Right lobe of liver (tissue), 6 donors: ENCODE measurements around the gene CNBP. TPM values are rescaled to one million over a fixed set of nuclear protein-coding genes. Genes with fewer than 3 reads are reported as not detected.

Experiments
- ATAC-seq, 4 donors: fragments of 200-7000 bp; cut with Tn5 transposase; one replicate each; pipeline ENCODE4 v1.9.1; 2020; ENCODE audit warnings: mild to moderate bottlenecking in 4 of 4, moderate library complexity in 4 of 4
- DNase-seq, 3 donors: peaks; one replicate each; pipeline ENCODE4 v3.0.0-alpha.2; 2020
- H3K27ac ChIP-seq, 3 donors: fragments of 200-600 bp; one replicate each; pipeline ENCODE4 v1.8.0; 2022
- H3K27me3 ChIP-seq, 2 donors: fragments of 200-600 bp; one replicate each; pipeline ENCODE4 v1.8.0; 2022
- H3K36me3 ChIP-seq, 4 donors: fragments of 200-600 bp; sonication (generic) in 1 of 4; one replicate each; pipeline versions ENCODE4 v1.5.1 to v1.8.0; 2017 to 2022; ENCODE audit warnings: control low read depth in 1 of 4
- H3K4me1 ChIP-seq, 4 donors: fragments of 200-600 bp; sonication (generic) in 1 of 4; one replicate each; pipeline versions ENCODE4 v1.5.1 to v1.8.0; 2017 to 2022; ENCODE audit warnings: control low read depth in 1 of 4
- H3K4me3 ChIP-seq, 3 donors: fragments of 200-600 bp; one replicate each; pipeline ENCODE4 v1.8.0; 2022
- H3K9me3 ChIP-seq, 4 donors: fragments of 200-600 bp; sonication (generic) in 1 of 4; one replicate each; pipeline versions ENCODE4 v1.5.1 to v1.8.0; 2017 to 2022; ENCODE audit warnings: control low read depth in 1 of 4
- POLR2A ChIP-seq: fragments of 450-650 bp; IDR thresholded peaks from one replicate; pipeline ENCODE4 v1.6.1; 2017; ENCODE audit warnings: antibody characterized with exemption, mild to moderate bottlenecking
- WGBS: methylation state at CpG from one replicate; pipeline ENCODE4 v1.1.6; 2018; ENCODE audit warnings: low coverage, low lambda C conversion rate; ENCODE audit not compliant: insufficient coverage; ENCODE audit errors: missing lambda C conversion rate; 5-methylcytosine and 5-hydroxymethylcytosine counted together
- intact Hi-C, 2 donors: fragments of 100-400 bp; cut with DNase I; formaldehyde crosslinking; loops; one replicate each; pipeline versions ENCODE4 v1.11.2 to v1.14.1; 2022
- total RNA-seq, 6 experiments: library from RNA; depleted of rRNA in 2 of 6; stranded (reverse); fragments of >200 nt in 2 of 6; fragmentation: NEBNext Ultra II Directional in 3 of 6; extraction: Animal tissue kit (Norgen Biotek cat#: 25700) in 3 of 6; gene quantifications; one replicate each; pipeline versions ENCODE4 v1.1.0 to v1.2.4, GENCODE V29; 2016 to 2023
- TF ChIP-seq, protein P1 (sequence below), 4 donors: fragments of 200-600 bp in 3 of 4; fragments of 450-650 bp in 1 of 4; IDR thresholded peaks; one replicate each; pipeline versions ENCODE4 v1.5.1 to v1.8.0; 2016 to 2022; ENCODE audit warnings: antibody characterized with exemption in 4 of 4, mild to moderate bottlenecking in 2 of 4
- donor health status: DM: no; HTN: yes; CAD: no.
- donor health status: DM: no; HTN: no; CAD: no.
- donor health status: DM: no; HTN: no; CAD: no.
- donor health status: DM: no; HTN: yes; CAD: no.
- donor health status: DM: no; HTN: yes; CAD: no.

CNBP gene
- total RNA-seq, 6 experiments from 2014 or later, result 164 to 222 (median 215) TPM

DNA sequence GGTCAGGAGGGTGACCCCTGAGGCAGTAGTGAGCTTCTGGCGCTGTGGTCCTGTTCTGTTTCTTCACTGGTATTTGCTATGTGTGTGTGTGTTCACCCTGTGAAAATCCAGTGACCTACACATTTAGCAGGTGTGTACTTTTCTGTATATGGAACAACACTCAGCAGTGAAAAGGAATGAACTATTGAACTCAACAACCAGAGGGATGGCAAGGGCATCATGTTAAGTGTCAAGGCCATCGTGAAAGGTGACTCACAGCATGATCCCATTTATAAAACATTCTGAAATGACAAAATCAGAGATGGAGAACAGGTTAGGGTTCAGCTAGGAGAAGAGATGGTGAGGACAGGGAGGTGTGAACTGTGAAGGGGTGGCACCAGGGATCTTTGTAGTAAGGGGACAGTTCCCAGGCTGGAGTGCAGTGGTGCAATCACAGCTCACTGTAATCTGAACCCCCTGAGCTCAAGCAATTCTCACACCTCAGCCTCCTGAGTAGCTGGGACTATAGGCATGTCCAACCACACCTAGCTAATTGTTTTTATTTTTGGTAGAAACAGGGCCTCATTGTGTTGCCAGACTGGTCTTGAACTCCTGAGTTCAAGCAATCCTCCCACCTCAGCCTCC, 52.1 kb downstream of the CNBP start:
- H3K27ac ChIP-seq, result no peak overlapping the region
- H3K9me3 ChIP-seq, result no peaks in the 10 kb centered on the region
- DNase-seq (no peak), ATAC-seq (peak in 3 of 4 donors; percentile 20 to 84 (median 38))
- peaks cover 0 to 10% (median 0%) of the 10 kb centered on the region in 4 donors for H3K4me1 ChIP-seq
- no peak overlapping the region for H3K4me3 ChIP-seq
- peaks cover 0 to 61% (median 33%) of the 10 kb centered on the region in 4 donors for H3K36me3 ChIP-seq
- no peaks in the 10 kb centered on the region for H3K27me3 ChIP-seq
- WGBS, result 21% methylated on average over 1 of the region's 2 CpGs
- TF ChIP-seq, protein P1, sequence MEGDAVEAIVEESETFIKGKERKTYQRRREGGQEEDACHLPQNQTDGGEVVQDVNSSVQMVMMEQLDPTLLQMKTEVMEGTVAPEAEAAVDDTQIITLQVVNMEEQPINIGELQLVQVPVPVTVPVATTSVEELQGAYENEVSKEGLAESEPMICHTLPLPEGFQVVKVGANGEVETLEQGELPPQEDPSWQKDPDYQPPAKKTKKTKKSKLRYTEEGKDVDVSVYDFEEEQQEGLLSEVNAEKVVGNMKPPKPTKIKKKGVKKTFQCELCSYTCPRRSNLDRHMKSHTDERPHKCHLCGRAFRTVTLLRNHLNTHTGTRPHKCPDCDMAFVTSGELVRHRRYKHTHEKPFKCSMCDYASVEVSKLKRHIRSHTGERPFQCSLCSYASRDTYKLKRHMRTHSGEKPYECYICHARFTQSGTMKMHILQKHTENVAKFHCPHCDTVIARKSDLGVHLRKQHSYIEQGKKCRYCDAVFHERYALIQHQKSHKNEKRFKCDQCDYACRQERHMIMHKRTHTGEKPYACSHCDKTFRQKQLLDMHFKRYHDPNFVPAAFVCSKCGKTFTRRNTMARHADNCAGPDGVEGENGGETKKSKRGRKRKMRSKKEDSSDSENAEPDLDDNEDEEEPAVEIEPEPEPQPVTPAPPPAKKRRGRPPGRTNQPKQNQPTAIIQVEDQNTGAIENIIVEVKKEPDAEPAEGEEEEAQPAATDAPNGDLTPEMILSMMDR (IDR thresholded peaks at IDR 0.05), result no peak
- no peak for TF ChIP-seq POLR2A
- intact Hi-C loops, result no loop called here

DNA sequence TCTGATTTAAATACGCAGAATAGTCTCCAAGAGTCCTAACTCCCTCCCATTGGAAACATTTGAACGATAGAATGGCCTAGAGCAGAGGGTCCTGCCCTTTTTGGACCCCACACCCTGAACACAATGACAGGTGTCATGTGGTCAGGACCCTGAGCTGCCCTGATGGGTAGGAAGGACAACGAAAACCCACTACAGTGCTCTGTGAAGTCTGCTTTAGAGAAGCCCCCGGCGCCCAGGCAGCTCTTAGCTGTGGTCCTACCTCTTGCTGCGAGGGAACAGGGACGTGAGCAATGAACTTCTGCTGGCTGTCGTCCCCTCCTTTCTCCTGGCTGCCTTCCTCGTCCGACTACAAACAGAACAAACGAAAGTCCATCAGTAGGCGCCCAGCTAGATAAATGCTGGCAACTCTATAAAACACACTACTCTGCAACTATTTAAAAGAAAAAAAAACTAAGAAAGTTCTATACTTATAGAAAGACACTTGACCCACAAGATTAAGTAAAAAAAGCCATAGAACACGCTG, 53.3 kb downstream of the CNBP start:
- intact Hi-C loops, result no loop called here
- Histone ChIP-seq H3K4me3 (no peak overlapping the region), H3K9me3 (no peaks in the 10 kb centered on the region), H3K27me3 (no peaks in the 10 kb centered on the region), H3K4me1 (peaks cover 0 to 10% (median 0%) of the 10 kb centered on the region in 4 donors), H3K27ac (no peak overlapping the region), H3K36me3 (peaks cover 0 to 53% (median 29%) of the 10 kb centered on the region in 4 donors)
- TF ChIP-seq POLR2A, result no peak
- TF ChIP-seq, protein P1 (IDR thresholded peaks at IDR 0.05), result no peak
- ATAC-seq (peak in 3 of 4 donors; percentile 27 to 81 (median 49)), DNase-seq (peak in 1 of 3 donors; percentile 63)
- 35% methylated on average over 8 of the region's 13 CpGs for WGBS

DNA sequence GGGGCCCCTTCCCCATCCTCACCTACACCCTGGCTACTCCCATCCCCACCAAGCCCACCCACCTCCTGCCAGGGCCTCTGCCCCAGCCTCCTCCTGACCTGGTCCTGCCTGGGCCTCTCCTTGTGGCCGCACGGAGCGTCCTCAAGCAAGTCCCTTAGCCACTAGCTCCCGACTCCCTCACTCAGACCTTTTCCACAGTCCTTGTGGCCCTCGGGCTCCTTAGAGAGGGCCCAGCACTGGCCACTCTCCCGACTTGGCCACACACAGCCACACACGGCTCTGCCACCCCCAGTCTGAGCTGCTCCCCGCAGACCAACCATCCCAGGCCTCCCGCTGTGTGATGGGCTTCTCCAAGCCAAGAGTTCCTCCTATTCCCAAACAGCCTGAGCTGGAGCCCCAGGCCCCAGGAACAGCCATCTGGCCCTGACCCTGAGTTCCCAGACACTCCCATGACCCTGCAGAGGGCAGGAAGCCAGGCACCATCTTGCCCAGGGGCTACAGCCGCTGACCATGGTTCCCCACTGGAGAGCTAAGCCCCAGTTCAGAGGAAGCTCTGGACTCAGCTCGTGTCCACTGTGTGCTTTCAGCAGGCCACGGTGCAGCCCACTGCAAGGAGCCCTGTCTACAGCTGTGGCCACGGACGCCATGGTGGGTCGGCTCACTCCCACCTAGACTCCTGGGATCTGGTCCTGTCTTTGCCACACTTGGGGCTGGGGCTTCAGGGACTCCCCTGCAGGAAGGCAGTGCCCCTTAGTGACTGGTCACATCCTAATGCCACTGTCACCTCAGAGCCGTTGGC, 55.1 kb downstream of the CNBP start:
- no peaks in the 10 kb centered on the region for H3K27me3 ChIP-seq
- WGBS, result 100% methylated on average over 4 of the region's 16 CpGs
- H3K4me1 ChIP-seq, result peaks cover 0 to 14% (median 3%) of the 10 kb centered on the region in 4 donors
- H3K4me3 ChIP-seq, result no peak overlapping the region
- TF ChIP-seq, protein P1 (IDR thresholded peaks at IDR 0.05), result no peak
- TF ChIP-seq POLR2A, result no peak
- peaks cover 0 to 39% (median 20%) of the 10 kb centered on the region in 4 donors for H3K36me3 ChIP-seq
- DNase-seq (no peak), ATAC-seq (no peak)
- H3K9me3 ChIP-seq, result no peaks in the 10 kb centered on the region
- H3K27ac ChIP-seq, result no peak overlapping the region
- intact Hi-C loops, result no loop called here

DNA sequence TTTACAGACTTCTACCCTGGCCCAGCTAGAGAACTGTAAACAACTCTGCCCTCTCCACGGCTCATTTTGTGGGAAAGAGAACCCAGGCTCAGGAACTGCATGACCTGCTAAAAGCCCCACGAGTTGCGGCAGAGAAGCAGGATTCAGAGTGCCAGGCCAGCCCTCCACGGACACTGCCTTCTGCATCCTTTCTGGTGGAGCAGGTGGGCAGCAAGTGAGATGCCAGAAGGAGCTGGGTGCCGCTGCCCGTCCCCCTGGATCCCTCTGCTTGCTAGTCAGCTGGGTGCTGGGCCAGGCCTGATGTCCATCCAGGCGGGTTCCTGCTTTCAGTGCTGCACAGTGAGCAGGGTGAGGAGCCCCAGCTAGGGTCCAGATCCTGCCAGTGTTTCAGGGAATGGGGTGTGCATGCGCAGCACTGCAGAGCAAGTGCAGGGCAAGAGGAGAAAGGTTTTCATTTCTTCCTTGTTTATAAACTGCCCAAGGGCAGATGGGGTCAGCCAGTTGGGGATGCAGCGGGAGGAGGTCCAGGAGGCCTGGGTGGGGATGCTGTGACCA, 56.9 kb downstream of the CNBP start:
- WGBS, result 75% methylated on average over 3 of the region's 9 CpGs
- Histone ChIP-seq H3K36me3 (peaks cover 0 to 28% (median 12%) of the 10 kb centered on the region in 4 donors), H3K9me3 (no peaks in the 10 kb centered on the region), H3K4me3 (no peak overlapping the region), H3K27me3 (no peaks in the 10 kb centered on the region), H3K4me1 (peaks cover 0 to 26% (median 7%) of the 10 kb centered on the region in 4 donors), H3K27ac (no peak overlapping the region)
- intact Hi-C loops, result no loop called here
- no peak for TF ChIP-seq POLR2A
- TF ChIP-seq, protein P1 (IDR thresholded peaks at IDR 0.05), result no peak
- no peak for DNase-seq
- ATAC-seq, result no peak
